SK-N-SH (cell line): Measurements from ENCODE around the gene FRAS1. TPM values are rescaled to one million over a fixed set of nuclear protein-coding genes. Genes with fewer than 3 reads are reported as not detected.

Experiments used
- CTCF ChIA-PET: fragments of 300-600, 350-600 bp; formaldehyde crosslinking; extraction: SDS; loops from one replicate; lab custom pipeline; 2021; lab: Yijun Ruan, JAX
- POLR2A ChIA-PET: fragments of 350-600 bp; sonication (Branson Sonifier 250); formaldehyde crosslinking; extraction: SDS; loops from one replicate; lab custom pipeline; 2020; ENCODE audit warnings: antibody characterized with exemption, inconsistent platforms; lab: Yijun Ruan, JAX
- DNase-seq: peaks from one replicate; pipeline ENCODE4 v3.0.0; 2012
- H2AFZ ChIP-seq: fragments of 200-600 bp; sonication (generic); 2 replicates; pipeline ENCODE4 v1.8.1; 2016; ENCODE audit warnings: antibody characterized with exemption, mild to moderate bottlenecking, low read depth
- H3F3A ChIP-seq: fragments of 200-600 bp; sonication (generic); replicated peaks from 2 replicates; pipeline ENCODE3; 2016; ENCODE audit warnings: antibody characterized with exemption, mild to moderate bottlenecking; ENCODE audit not compliant: insufficient read depth
- H3K27ac ChIP-seq, 2 experiments: fragments of 200-500 bp in 1 of 2; fragments of 200-600 bp in 1 of 2; sonication (Bioruptor generic) in 1 of 2; sonication (generic), shearing (Covaris generic) in 1 of 2; 2 replicates each; pipeline versions ENCODE4 v1.5.1 to v1.6.1; 2014 to 2016; ENCODE audit warnings: low read depth in 2 of 2, inconsistent platforms in 1 of 2, low read length in 1 of 2, mild to moderate bottlenecking in 1 of 2, mixed read lengths in 1 of 2
- H3K27me3 ChIP-seq: fragments of 200-600 bp; sonication (generic), shearing (Covaris generic); 2 replicates; pipeline ENCODE4 v1.6.1; 2016; ENCODE audit warnings: mixed run types; ENCODE audit not compliant: insufficient read depth
- H3K36me3 ChIP-seq, 2 experiments: fragments of 200-500 bp in 1 of 2; fragments of 200-600 bp in 1 of 2; sonication (Bioruptor generic) in 1 of 2; sonication (generic) in 1 of 2; replicated peaks in 1 of 2; 2 replicates each; pipeline versions ENCODE3 to v1.5.1; 2014 to 2016; ENCODE audit warnings: low read length in 1 of 2, mild to moderate bottlenecking in 1 of 2; ENCODE audit not compliant: insufficient read depth in 2 of 2, control insufficient read depth in 1 of 2
- H3K4me1 ChIP-seq, 2 experiments: fragments of 200-500 bp in 1 of 2; fragments of 200-600 bp in 1 of 2; sonication (Bioruptor generic) in 1 of 2; sonication (generic), shearing (Covaris generic) in 1 of 2; 2 replicates each; pipeline versions ENCODE4 v1.5.1 to v1.6.1; 2014 to 2016; ENCODE audit warnings: low read depth in 1 of 2, low read length in 1 of 2, mixed run types in 1 of 2; ENCODE audit not compliant: insufficient read depth in 2 of 2, control insufficient read depth in 1 of 2
- H3K4me2 ChIP-seq: fragments of 200-600 bp; sonication (generic), shearing (Covaris generic); 2 replicates; pipeline ENCODE4 v1.6.1; 2017; ENCODE audit warnings: mixed run types
- H3K4me3 ChIP-seq, 2 experiments: fragments of 200-500 bp in 1 of 2; fragments of 200-600 bp in 1 of 2; sonication (Bioruptor generic) in 1 of 2; sonication (generic), shearing (Covaris generic) in 1 of 2; 2 replicates each; pipeline versions ENCODE4 v1.5.1 to v1.8.1; 2014 to 2016; ENCODE audit warnings: low read depth in 2 of 2, inconsistent platforms in 1 of 2, low read length in 1 of 2, mild to moderate bottlenecking in 1 of 2, mixed read lengths in 1 of 2, moderate library complexity in 1 of 2
- H3K79me2 ChIP-seq: fragments of 200-600 bp; sonication (generic); 2 replicates; pipeline ENCODE4 v1.8.1; 2017; ENCODE audit warnings: mild to moderate bottlenecking; ENCODE audit not compliant: insufficient read depth
- H3K9ac ChIP-seq: fragments of 200-600 bp; sonication (generic); 2 replicates; pipeline ENCODE4 v1.6.1; 2017; ENCODE audit warnings: mixed run types
- H3K9me2 ChIP-seq: fragments of 200-600 bp; sonication (generic); 2 replicates; pipeline ENCODE4 v1.6.1; 2017; ENCODE audit warnings: mixed run types
- H3K9me3 ChIP-seq: fragments of 200-600 bp; sonication (generic); 2 replicates; pipeline ENCODE4 v1.6.1; 2017; ENCODE audit warnings: mixed run types, mild to moderate bottlenecking, moderate library complexity
- H4K20me1 ChIP-seq: fragments of 200-600 bp; sonication (generic); 2 replicates; pipeline ENCODE4 v1.6.1; 2017; ENCODE audit warnings: mild to moderate bottlenecking, mixed run types; ENCODE audit not compliant: insufficient read depth
- ELF1 ChIP-seq: IDR thresholded peaks from 2 replicates; pipeline ENCODE4 v1.4.0; 2012
- EZH2phosphoT487 ChIP-seq: fragments of 200-600 bp; sonication (generic); IDR thresholded peaks from 2 replicates; pipeline ENCODE4 v1.6.1; 2017; ENCODE audit warnings: low read depth, mixed run types, mild to moderate bottlenecking, antibody characterized with exemption, moderate library complexity, borderline replicate concordance
- FOSL2 ChIP-seq: IDR thresholded peaks from 2 replicates; pipeline ENCODE4 v1.4.0; 2012; ENCODE audit warnings: low read depth, mild to moderate bottlenecking, moderate library complexity, borderline replicate concordance
- GATA2 ChIP-seq: sonication (generic); formaldehyde crosslinking; IDR thresholded peaks from 2 replicates; pipeline ENCODE4 v1.5.0; 2020; ENCODE audit warnings: mild to moderate bottlenecking, missing genetic modification reagents
- IRF3 ChIP-seq: fragments of 150-350 bp; IDR thresholded peaks from 2 replicates; pipeline ENCODE4 v1.6.1; 2016; ENCODE audit warnings: mild to moderate bottlenecking, low read depth, low read length
- MAX ChIP-seq: IDR thresholded peaks from 2 replicates; pipeline ENCODE4 v1.4.0; 2012; ENCODE audit warnings: low read depth
- MEF2A ChIP-seq: IDR thresholded peaks from 2 replicates; pipeline ENCODE4 v1.4.0; 2012; ENCODE audit warnings: low read depth, borderline replicate concordance
- MXI1 ChIP-seq: IDR thresholded peaks from 2 replicates; pipeline ENCODE4 v1.6.1; 2012; ENCODE audit warnings: mild to moderate bottlenecking, low read depth, low read length, improper control_type of control experiment
- PBX3 ChIP-seq: IDR thresholded peaks from 2 replicates; pipeline ENCODE4; 2012
- RCOR1 ChIP-seq: fragments of 150-350 bp; IDR thresholded peaks from 2 replicates; pipeline ENCODE4 v1.6.1; 2017; ENCODE audit warnings: antibody characterized with exemption, low read length
- RFX5 ChIP-seq: IDR thresholded peaks from 2 replicates; pipeline ENCODE4 v1.6.1; 2012; ENCODE audit warnings: mild to moderate bottlenecking, improper control_type of control experiment, low read length
- RXRA ChIP-seq: IDR thresholded peaks from 2 replicates; pipeline ENCODE4 v1.4.0; 2012; ENCODE audit warnings: low read depth, mild to moderate bottlenecking, borderline replicate concordance
- TAF1 ChIP-seq: IDR thresholded peaks from 2 replicates; pipeline ENCODE4 v1.6.1; 2012; ENCODE audit warnings: low read depth, mild to moderate bottlenecking, low read length, moderate library complexity, borderline replicate concordance
- WGBS: methylation state at CpG from one replicate; pipeline ENCODE4 v1.1.6; 2017; ENCODE audit warnings: low lambda C conversion rate; 5-methylcytosine and 5-hydroxymethylcytosine counted together
- polyA plus RNA-seq, 3 experiments: library from polyadenylated mRNA; depleted of rRNA; stranded (reverse); fragments of >200 nt; gene quantifications; 2 replicates each; pipeline ENCODE4 v1.2.3, GENCODE V29; 2012

Gene FRAS1
- polyA plus RNA-seq, 1 of the 3 experiments (the other 2 are of a cell fraction) = 8.3 TPM

- ChIA-PET CTCF (no interaction called here), POLR2A (no interaction called here)
- Histone ChIP-seq H3K27ac (no peak overlapping the region), H3K27me3 (no peaks in the 10 kb centered on the region), H3K4me3 (no peak overlapping the region), H3K4me2 (no peak overlapping the region), H4K20me1 (no peaks in the 10 kb centered on the region), H3K4me1 (peaks cover 5 to 9% of the 10 kb centered on the region in 2 experiments; a peak in 2 of 4 replicates), H3K79me2 (no peaks in the 10 kb centered on the region), H3K9me3 (no peaks in the 10 kb centered on the region), H3F3A (peaks cover 11% of the 10 kb centered on the region), H3K9me2 (no peaks in the 10 kb centered on the region)
- no peak for DNase-seq
- TF ChIP-seq TAF1 (no peak), RFX5 (no peak), ELF1 (no peak)
- TF ChIP-seq, all 33 proteins: peak for 0
- no peak overlapping the region for H3K9ac ChIP-seq
- no peaks in the 10 kb centered on the region for H3K36me3 ChIP-seq
- peak overlapping the region; percentile 48; the same call in 1 of the 2 replicates for H2AFZ ChIP-seq
These were observed 496.5 kb downstream of the FRAS1 start for GRCh38 chr4:78553529-78554060.

- Histone ChIP-seq H3K9me3 (no peaks in the 10 kb centered on the region), H3K4me1 (peaks cover 6 to 17% of the 10 kb centered on the region in 2 experiments), H3K9ac (no peak overlapping the region), H3K27ac (no peak overlapping the region), H3F3A (peaks cover 9% of the 10 kb centered on the region), H3K4me2 (no peak overlapping the region), H3K9me2 (no peaks in the 10 kb centered on the region), H3K79me2 (no peaks in the 10 kb centered on the region), H4K20me1 (no peaks in the 10 kb centered on the region), H2AFZ (no peak overlapping the region; the same call in 1 of the 2 replicates), H3K27me3 (no peaks in the 10 kb centered on the region), H3K36me3 (no peaks in the 10 kb centered on the region), H3K4me3 (no peak overlapping the region)
- ChIA-PET POLR2A (no interaction called here), CTCF (no interaction called here)
- DNase-seq = no peak
- TF ChIP-seq RFX5 (no peak), GATA2 (CRISPR knock-in tag) (no peak), ELF1 (no peak), RCOR1 (no peak), MEF2A (no peak), FOSL2 (no peak), MXI1 (no peak), RXRA (no peak), EZH2phosphoT487 (no peak), MAX (no peak), IRF3 (no peak), PBX3 (no peak)
- WGBS = 84% methylated on average over 4 of the region's 4 CpGs
These were observed 499.5 kb downstream of the FRAS1 start for GRCh38 chr4:78556665-78557064.
